K562 (cell line): ENCODE results near the gene ZC3H8. TPM values are rescaled to one million over a fixed set of nuclear protein-coding genes. Genes with fewer than 3 reads are reported as not detected.

ENCODE experiments used
- ATF1 ChIP-seq, 2 experiments: fragments of 450-650 bp in 1 of 2; IDR thresholded peaks; 2 replicates each; pipeline ENCODE4 v1.6.1; 2016; ENCODE audit warnings: missing compliant biosample characterization in 1 of 2, missing genetic modification characterization in 1 of 2
- FOXK2 ChIP-seq, 2 experiments: fragments of 450-650 bp; IDR thresholded peaks in 1 of 2; conservative IDR thresholded peaks in 1 of 2; 2 replicates each; pipeline ENCODE4 v1.6.1; 2016; ENCODE audit warnings: low read depth in 2 of 2, mild to moderate bottlenecking in 1 of 2
- HDAC1 ChIP-seq, 2 experiments: fragments of 450-650 bp; IDR thresholded peaks; 2 replicates each; pipeline ENCODE4 v1.6.1; 2016 to 2017; ENCODE audit warnings: inconsistent platforms in 1 of 2, mild to moderate bottlenecking in 1 of 2, moderate library complexity in 1 of 2
- HNRNPUL1 ChIP-seq: fragments of 200-400 bp; formaldehyde crosslinking; IDR thresholded peaks from 2 replicates; pipeline ENCODE4 v1.6.1; 2017; ENCODE audit warnings: low read length
- KDM5B ChIP-seq: fragments of 200-600 bp; sonication (generic); IDR thresholded peaks from 2 replicates; pipeline ENCODE4 v1.6.1; 2012; ENCODE audit warnings: low read depth, mild to moderate bottlenecking, moderate library complexity, low read length, control low read depth, inconsistent platforms; ENCODE audit not compliant: insufficient replicate concordance
- MAFG ChIP-seq: fragments of 450-650 bp; conservative IDR thresholded peaks from 2 replicates; pipeline ENCODE4 v1.6.1; 2016; ENCODE audit warnings: missing genetic modification characterization, missing compliant biosample characterization
- MEIS2 ChIP-seq: fragments of 450-650 bp; IDR thresholded peaks from 2 replicates; pipeline ENCODE4 v1.6.1; 2014; ENCODE audit warnings: mild to moderate bottlenecking; ENCODE audit not compliant: partially characterized antibody
- SIN3A ChIP-seq, 2 experiments: fragments of 150-350 bp in 1 of 2; IDR thresholded peaks; 2 replicates each; pipeline ENCODE4 v1.6.1; 2011 to 2016; ENCODE audit warnings: borderline replicate concordance in 2 of 2, low read depth in 2 of 2, low read length in 2 of 2, mild to moderate bottlenecking in 2 of 2, moderate library complexity in 2 of 2; ENCODE audit not compliant: control insufficient read depth in 1 of 2
- SMAD4 ChIP-seq: fragments of 250-450 bp; sonication (Bioruptor Pico); conservative IDR thresholded peaks from 2 replicates; pipeline ENCODE4 v1.8.0; 2021; ENCODE audit warnings: inconsistent platforms, mild to moderate bottlenecking, moderate library complexity
- TRIM28 ChIP-seq: fragments of 450-650 bp; IDR thresholded peaks from 2 replicates; pipeline ENCODE4 v1.6.1; 2017
- ZBTB7A ChIP-seq: IDR thresholded peaks from 2 replicates; pipeline ENCODE4 v1.6.1; 2011; ENCODE audit warnings: low read depth, mild to moderate bottlenecking, low read length, moderate library complexity, borderline replicate concordance; ENCODE audit not compliant: control insufficient read depth
- polyA plus RNA-seq, 8 experiments: library from polyadenylated mRNA; depleted of rRNA in 4 of 8; stranded (reverse) in 5 of 8; unstranded in 3 of 8; fragments of >200 nt; fragmentation: Nextera tagmentation in 2 of 8; fragmentation: Illumina TruSeq in 1 of 8; extraction: Ambion mirVana in 2 of 8; extraction: Trizol in 1 of 8; gene quantifications; 2 replicates each; pipeline versions ENCODE4 v1.2.1 to v1.2.3, GENCODE V29; 2011 to 2014; ENCODE audit warnings: inconsistent platforms in 1 of 8, missing spikeins in 1 of 8
- total RNA-seq, 7 experiments: library from RNA; depleted of rRNA in 6 of 7; stranded (reverse); fragments of >200 nt in 6 of 7; fragmentation: Illumina TruSeq in 2 of 7; extraction: Trizol in 2 of 7; gene quantifications; 2 replicates each; pipeline versions ENCODE4 v1.2.1 to v1.2.3, GENCODE V29; 2011 to 2021; ENCODE audit warnings: low replicate concordance in 1 of 7
- TF ChIP-seq, protein P1 (sequence below): sonication (generic); formaldehyde crosslinking; IDR thresholded peaks from 2 replicates; pipeline ENCODE4 v1.8.0; 2023; ENCODE audit warnings: mild to moderate bottlenecking, missing genetic modification reagents
- TF ChIP-seq, protein P2 (sequence below): fragments of 450-650 bp; IDR thresholded peaks from 2 replicates; pipeline ENCODE4 v1.6.1; 2017; ENCODE audit warnings: mild to moderate bottlenecking, moderate library complexity
- TF ChIP-seq, protein P3 (sequence below): fragments of 450-650 bp; IDR thresholded peaks from 2 replicates; pipeline ENCODE4 v1.6.1; 2016; ENCODE audit warnings: antibody characterized with exemption
- TF ChIP-seq, protein P4 (sequence below): sonication (generic); formaldehyde crosslinking; IDR thresholded peaks from 2 replicates; pipeline ENCODE4 v1.9.0; 2022; ENCODE audit warnings: mild to moderate bottlenecking, missing genetic modification reagents
- TF ChIP-seq, protein P5 (sequence below): fragments of 200-400 bp; formaldehyde crosslinking; IDR thresholded peaks from 2 replicates; pipeline ENCODE4 v1.6.1; 2017; ENCODE audit warnings: mild to moderate bottlenecking, low read depth, low read length, moderate library complexity

ZC3H8 gene
- total and polyA plus RNA-seq, 9 of the 15 experiments (the other 6 are each of a cell fraction or from before 2014, with no cell fraction given) = 11.6 to 41.5 (median 27.5) TPM

DNA sequence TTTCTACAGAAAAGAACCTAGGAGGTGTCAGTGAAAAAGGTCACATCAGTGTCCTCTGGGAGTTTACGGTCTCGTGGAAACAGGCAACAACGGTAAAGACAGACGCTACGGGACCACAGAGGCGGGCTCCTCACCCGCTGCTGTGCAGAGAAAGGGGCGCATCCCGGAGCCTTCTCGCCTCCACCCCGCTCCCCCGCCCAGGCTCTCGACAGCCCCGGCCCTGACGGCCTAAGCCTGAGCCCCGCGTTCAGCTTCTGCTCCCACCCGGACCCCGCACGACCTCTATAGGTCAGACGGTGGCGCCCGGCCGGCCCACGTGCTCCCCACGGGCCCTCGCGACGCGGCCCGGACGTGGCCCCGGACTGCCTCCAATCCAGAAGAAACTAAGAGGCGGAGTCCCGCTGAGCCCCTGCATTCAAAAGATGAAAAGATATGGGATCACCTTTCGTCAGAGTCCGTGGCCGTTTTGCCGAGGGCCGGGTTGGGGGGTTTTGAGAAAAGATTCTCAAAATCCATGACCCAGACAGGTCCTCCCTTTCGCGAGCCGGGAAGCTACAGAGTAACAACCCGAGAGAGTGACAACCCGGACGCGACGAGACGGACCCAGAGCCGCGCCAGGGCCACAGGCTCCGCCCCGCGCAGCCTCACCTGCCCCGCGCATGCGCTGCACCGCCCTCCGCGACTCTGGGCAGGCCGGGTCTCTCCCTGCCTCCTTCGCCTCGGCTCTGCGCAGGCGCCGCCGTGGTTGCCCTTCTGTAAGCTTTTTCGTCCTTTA, at the start of gene ZC3H8 (continued):
- TF ChIP-seq FOXK2 (conservative IDR thresholded peaks at IDR 0.05 in 1 of 2, IDR thresholded peaks at IDR 0.05 in 1 of 2; ENCODE audit: low read depth in 2 of 2) = peak; percentile 61 to 63; a peak in 3 of 4 replicates
- peak in 1 of 2 experiments; percentile 88; a peak in 2 of 4 replicates for TF ChIP-seq HDAC1 (IDR thresholded peaks at IDR 0.05)
- TF ChIP-seq ZBTB7A = peak; percentile 12; the same call in 1 of the 2 replicates
- TF ChIP-seq KDM5B = peak; percentile 93
- TF ChIP-seq, protein P1, sequence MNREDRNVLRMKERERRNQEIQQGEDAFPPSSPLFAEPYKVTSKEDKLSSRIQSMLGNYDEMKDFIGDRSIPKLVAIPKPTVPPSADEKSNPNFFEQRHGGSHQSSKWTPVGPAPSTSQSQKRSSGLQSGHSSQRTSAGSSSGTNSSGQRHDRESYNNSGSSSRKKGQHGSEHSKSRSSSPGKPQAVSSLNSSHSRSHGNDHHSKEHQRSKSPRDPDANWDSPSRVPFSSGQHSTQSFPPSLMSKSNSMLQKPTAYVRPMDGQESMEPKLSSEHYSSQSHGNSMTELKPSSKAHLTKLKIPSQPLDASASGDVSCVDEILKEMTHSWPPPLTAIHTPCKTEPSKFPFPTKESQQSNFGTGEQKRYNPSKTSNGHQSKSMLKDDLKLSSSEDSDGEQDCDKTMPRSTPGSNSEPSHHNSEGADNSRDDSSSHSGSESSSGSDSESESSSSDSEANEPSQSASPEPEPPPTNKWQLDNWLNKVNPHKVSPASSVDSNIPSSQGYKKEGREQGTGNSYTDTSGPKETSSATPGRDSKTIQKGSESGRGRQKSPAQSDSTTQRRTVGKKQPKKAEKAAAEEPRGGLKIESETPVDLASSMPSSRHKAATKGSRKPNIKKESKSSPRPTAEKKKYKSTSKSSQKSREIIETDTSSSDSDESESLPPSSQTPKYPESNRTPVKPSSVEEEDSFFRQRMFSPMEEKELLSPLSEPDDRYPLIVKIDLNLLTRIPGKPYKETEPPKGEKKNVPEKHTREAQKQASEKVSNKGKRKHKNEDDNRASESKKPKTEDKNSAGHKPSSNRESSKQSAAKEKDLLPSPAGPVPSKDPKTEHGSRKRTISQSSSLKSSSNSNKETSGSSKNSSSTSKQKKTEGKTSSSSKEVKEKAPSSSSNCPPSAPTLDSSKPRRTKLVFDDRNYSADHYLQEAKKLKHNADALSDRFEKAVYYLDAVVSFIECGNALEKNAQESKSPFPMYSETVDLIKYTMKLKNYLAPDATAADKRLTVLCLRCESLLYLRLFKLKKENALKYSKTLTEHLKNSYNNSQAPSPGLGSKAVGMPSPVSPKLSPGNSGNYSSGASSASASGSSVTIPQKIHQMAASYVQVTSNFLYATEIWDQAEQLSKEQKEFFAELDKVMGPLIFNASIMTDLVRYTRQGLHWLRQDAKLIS = peak; percentile 93
- TF ChIP-seq, protein P2, sequence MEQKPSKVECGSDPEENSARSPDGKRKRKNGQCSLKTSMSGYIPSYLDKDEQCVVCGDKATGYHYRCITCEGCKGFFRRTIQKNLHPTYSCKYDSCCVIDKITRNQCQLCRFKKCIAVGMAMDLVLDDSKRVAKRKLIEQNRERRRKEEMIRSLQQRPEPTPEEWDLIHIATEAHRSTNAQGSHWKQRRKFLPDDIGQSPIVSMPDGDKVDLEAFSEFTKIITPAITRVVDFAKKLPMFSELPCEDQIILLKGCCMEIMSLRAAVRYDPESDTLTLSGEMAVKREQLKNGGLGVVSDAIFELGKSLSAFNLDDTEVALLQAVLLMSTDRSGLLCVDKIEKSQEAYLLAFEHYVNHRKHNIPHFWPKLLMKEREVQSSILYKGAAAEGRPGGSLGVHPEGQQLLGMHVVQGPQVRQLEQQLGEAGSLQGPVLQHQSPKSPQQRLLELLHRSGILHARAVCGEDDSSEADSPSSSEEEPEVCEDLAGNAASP = no peak
- no peak; the same call in 1 of the 2 replicates for TF ChIP-seq TRIM28
- TF ChIP-seq, protein P3, sequence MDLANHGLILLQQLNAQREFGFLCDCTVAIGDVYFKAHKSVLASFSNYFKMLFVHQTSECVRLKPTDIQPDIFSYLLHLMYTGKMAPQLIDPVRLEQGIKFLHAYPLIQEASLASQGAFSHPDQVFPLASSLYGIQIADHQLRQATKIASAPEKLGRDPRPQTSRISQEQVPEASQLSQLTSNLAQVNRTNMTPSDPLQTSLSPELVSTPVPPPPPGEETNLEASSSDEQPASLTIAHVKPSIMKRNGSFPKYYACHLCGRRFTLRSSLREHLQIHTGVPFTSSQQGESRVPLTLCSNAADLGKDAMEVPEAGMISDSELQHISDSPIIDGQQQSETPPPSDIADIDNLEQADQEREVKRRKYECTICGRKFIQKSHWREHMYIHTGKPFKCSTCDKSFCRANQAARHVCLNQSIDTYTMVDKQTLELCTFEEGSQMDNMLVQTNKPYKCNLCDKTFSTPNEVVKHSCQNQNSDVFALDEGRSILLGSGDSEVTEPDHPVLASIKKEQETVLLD = peak; percentile 98
- TF ChIP-seq MEIS2 = peak; percentile 98
- TF ChIP-seq SIN3A (IDR thresholded peaks at IDR 0.05; ENCODE audit: borderline replicate concordance in 2 of 2, control insufficient read depth in 1 of 2, low read depth in 2 of 2, low read length in 2 of 2) = peak; percentile 37 to 46; a peak in 2 of 4 replicates
- TF ChIP-seq, protein P4, sequence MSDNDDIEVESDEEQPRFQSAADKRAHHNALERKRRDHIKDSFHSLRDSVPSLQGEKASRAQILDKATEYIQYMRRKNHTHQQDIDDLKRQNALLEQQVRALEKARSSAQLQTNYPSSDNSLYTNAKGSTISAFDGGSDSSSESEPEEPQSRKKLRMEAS (CRISPR knock-in tag) = peak; percentile 96
- TF ChIP-seq MAFG (tag) = no peak
- no peak for TF ChIP-seq HNRNPUL1
- TF ChIP-seq SMAD4 = peak; percentile 83
- TF ChIP-seq ATF1 (CRISPR knock-in tag; IDR thresholded peaks at IDR 0.05) = no peak
- peak; percentile 86 for TF ChIP-seq ATF1 (tag; IDR thresholded peaks at IDR 0.05)
- TF ChIP-seq, protein P5, sequence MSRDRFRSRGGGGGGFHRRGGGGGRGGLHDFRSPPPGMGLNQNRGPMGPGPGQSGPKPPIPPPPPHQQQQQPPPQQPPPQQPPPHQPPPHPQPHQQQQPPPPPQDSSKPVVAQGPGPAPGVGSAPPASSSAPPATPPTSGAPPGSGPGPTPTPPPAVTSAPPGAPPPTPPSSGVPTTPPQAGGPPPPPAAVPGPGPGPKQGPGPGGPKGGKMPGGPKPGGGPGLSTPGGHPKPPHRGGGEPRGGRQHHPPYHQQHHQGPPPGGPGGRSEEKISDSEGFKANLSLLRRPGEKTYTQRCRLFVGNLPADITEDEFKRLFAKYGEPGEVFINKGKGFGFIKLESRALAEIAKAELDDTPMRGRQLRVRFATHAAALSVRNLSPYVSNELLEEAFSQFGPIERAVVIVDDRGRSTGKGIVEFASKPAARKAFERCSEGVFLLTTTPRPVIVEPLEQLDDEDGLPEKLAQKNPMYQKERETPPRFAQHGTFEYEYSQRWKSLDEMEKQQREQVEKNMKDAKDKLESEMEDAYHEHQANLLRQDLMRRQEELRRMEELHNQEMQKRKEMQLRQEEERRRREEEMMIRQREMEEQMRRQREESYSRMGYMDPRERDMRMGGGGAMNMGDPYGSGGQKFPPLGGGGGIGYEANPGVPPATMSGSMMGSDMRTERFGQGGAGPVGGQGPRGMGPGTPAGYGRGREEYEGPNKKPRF = no peak
